Endothelial cell of umbilical vein (primary cell): ENCODE measurements around the gene IGFBP2.

Experiments
- CTCF ChIP-seq, 2 donors: IDR thresholded peaks; 1 replicate in 1 of 2; 2 replicates in 1 of 2; pipeline ENCODE4 v1.5.1; 2011; ENCODE audit warnings: low read length in 2 of 2, mild to moderate bottlenecking in 2 of 2, moderate library complexity in 2 of 2, control low read depth in 1 of 2, inconsistent platforms in 1 of 2, low read depth in 1 of 2; ENCODE audit not compliant: insufficient read depth in 1 of 2; ENCODE audit errors: extremely low read depth in 1 of 2
- EZH2 ChIP-seq: IDR thresholded peaks from 2 replicates; pipeline ENCODE4 v1.6.1; 2012; ENCODE audit warnings: borderline replicate concordance, low read depth, mild to moderate bottlenecking, moderate library complexity, low read length, inconsistent platforms; ENCODE audit not compliant: severe bottlenecking
- FOS ChIP-seq: IDR thresholded peaks from 2 replicates; pipeline ENCODE4 v1.6.1; 2011; ENCODE audit warnings: mild to moderate bottlenecking, low read length, moderate library complexity, borderline replicate concordance; ENCODE audit not compliant: insufficient read depth
- POLR2A ChIP-seq: IDR thresholded peaks from 2 replicates; pipeline ENCODE4 v1.6.1; 2012; ENCODE audit warnings: low read depth, mild to moderate bottlenecking, control low read depth, low read length
- POLR2AphosphoS5 ChIP-seq: IDR thresholded peaks from 2 replicates; pipeline ENCODE4 v1.6.1; 2012; ENCODE audit warnings: low read depth, mild to moderate bottlenecking, control low read depth, low read length, moderate library complexity; ENCODE audit not compliant: insufficient read depth

GRCh38 chr2:216607277-216607560 lies 26.0 kb upstream of the IGFBP2 start:
- TF ChIP-seq FOS, result no peak
- no peak for TF ChIP-seq CTCF (IDR thresholded peaks at IDR 0.05; ENCODE audit: extremely low read depth in 1 of 2, insufficient read depth in 1 of 2, low read depth in 1 of 2, low read length in 2 of 2)
- no peak for TF ChIP-seq EZH2
- TF ChIP-seq POLR2A, result no peak
- no peak for TF ChIP-seq POLR2AphosphoS5
